LNCAP (cell line): ENCODE results near the gene DNAJC27.

Experiments used
- CTCF ChIP-seq: fragments of 450-650 bp; IDR thresholded peaks from 2 replicates; pipeline ENCODE4 v1.5.1; 2017; ENCODE audit warnings: mild to moderate bottlenecking

Gene DNAJC27

GRCh38 chr2:24978661-24979060, 6.9 kb upstream of the DNAJC27 start:
- TF ChIP-seq CTCF = no peak

- no peak for TF ChIP-seq CTCF
Observed at GRCh38 chr2:24977631-24978030, 5.9 kb upstream of the DNAJC27 start.

GRCh38 chr2:24973812-24974211, 2.1 kb upstream of the DNAJC27 start:
- TF ChIP-seq CTCF = no peak

GRCh38 chr2:24972315-24972961, 683 bp upstream of the DNAJC27 start:
- TF ChIP-seq CTCF = no peak

- TF ChIP-seq CTCF = no peak
Observed at GRCh38 chr2:24971286-24971535, 544 bp downstream of the DNAJC27 start.

GRCh38 chr2:24970483-24971285, 1.1 kb downstream of the DNAJC27 start:
- no peak for TF ChIP-seq CTCF

GRCh38 chr2:24969784-24970183, 2.0 kb downstream of the DNAJC27 start:
- no peak for TF ChIP-seq CTCF

- no peak for TF ChIP-seq CTCF
Observed at GRCh38 chr2:24961903-24962302, 9.9 kb downstream of the DNAJC27 start.
